Transverse colon (tissue), 3 donors: ENCODE measurements around the gene FEV.

ENCODE experiments used
- CTCF ChIP-seq, 5 experiments: fragments of 200-600 bp in 3 of 5; fragments of 450-650 bp in 2 of 5; sonication (generic) in 3 of 5; IDR thresholded peaks; 1 replicate in 2 of 5; 2 replicates in 3 of 5; pipeline ENCODE4 v1.5.1; 2016 to 2017; ENCODE audit warnings: antibody characterized with exemption in 5 of 5, inconsistent platforms in 3 of 5, mild to moderate bottlenecking in 2 of 5, moderate library complexity in 1 of 5
- POLR2A ChIP-seq: fragments of 450-650 bp; IDR thresholded peaks from one replicate; pipeline ENCODE4 v1.6.1; 2016; ENCODE audit warnings: antibody characterized with exemption, mild to moderate bottlenecking, moderate library complexity

GRCh38 chr2:218959141-218959731, 25.7 kb downstream of the FEV start, which contains the start of gene CDK5R2:
- no peak for TF ChIP-seq CTCF (IDR thresholded peaks at IDR 0.05)
- TF ChIP-seq POLR2A = no peak
